Spleen (tissue), 11 donors: ENCODE measurements around the gene EDAR. TPM values are rescaled to one million over a fixed set of nuclear protein-coding genes. Genes with fewer than 3 reads are reported as not detected.
A peak's percentile ranks its signal among the peaks of the same experiment; 100 is the strongest.

Experiments
- DNase-seq: peaks from one replicate; pipeline ENCODE4 v3.0.0-alpha.2; 2020
- H3K27ac ChIP-seq, 8 donors: fragments of 200-600 bp; sonication (generic) in 7 of 8; 1 replicate in 4 of 8; 2 replicates in 4 of 8; pipeline versions ENCODE4 v1.5.0 to v1.8.0; 2016 to 2021; ENCODE audit warnings: inconsistent platforms in 4 of 8, mild to moderate bottlenecking in 4 of 8, moderate library complexity in 1 of 8
- H3K27me3 ChIP-seq, 7 donors: fragments of 200-600 bp; sonication (generic) in 6 of 7; replicated peaks in 1 of 7; 1 replicate in 4 of 7; 2 replicates in 3 of 7; pipeline versions ENCODE4 v1.5.0 to v1.8.0; 2016 to 2021; ENCODE audit warnings: inconsistent platforms in 3 of 7, mild to moderate bottlenecking in 1 of 7
- H3K36me3 ChIP-seq, 6 donors: fragments of 200-600 bp; sonication (generic) in 5 of 6; 1 replicate in 4 of 6; 2 replicates in 2 of 6; pipeline versions ENCODE4 v1.5.0 to v1.8.0; 2016 to 2021; ENCODE audit warnings: inconsistent platforms in 2 of 6
- H3K4me1 ChIP-seq, 6 donors: fragments of 200-600 bp; sonication (generic) in 5 of 6; 1 replicate in 3 of 6; 2 replicates in 3 of 6; pipeline versions ENCODE4 v1.5.0 to v1.8.0; 2016 to 2021; ENCODE audit warnings: inconsistent platforms in 3 of 6
- H3K4me3 ChIP-seq, 8 donors: fragments of 200-600 bp; sonication (generic) in 7 of 8; 1 replicate in 4 of 8; 2 replicates in 4 of 8; pipeline versions ENCODE4 v1.5.0 to v1.8.0; 2016 to 2021; ENCODE audit warnings: inconsistent platforms in 4 of 8, mild to moderate bottlenecking in 4 of 8, moderate library complexity in 2 of 8
- H3K9me3 ChIP-seq, 8 donors: fragments of 200-600 bp; sonication (generic) in 7 of 8; 1 replicate in 4 of 8; 2 replicates in 4 of 8; pipeline versions ENCODE4 v1.5.0 to v1.8.0; 2016 to 2021; ENCODE audit warnings: inconsistent platforms in 4 of 8
- POLR2A ChIP-seq, 3 donors: fragments of 450-650 bp; IDR thresholded peaks; one replicate each; pipeline ENCODE4 v1.5.1; 2017; ENCODE audit warnings: antibody characterized with exemption in 3 of 3, mild to moderate bottlenecking in 1 of 3
- POLR2AphosphoS5 ChIP-seq, 3 donors: sonication (generic); formaldehyde crosslinking; IDR thresholded peaks; one replicate each; pipeline ENCODE4 v1.5.1; 2017; ENCODE audit warnings: antibody characterized with exemption in 3 of 3
- WGBS, 5 donors: extraction: QIAGEN DNeasy Blood & Tissue Kit in 3 of 5; methylation state at CpG; one replicate each; pipeline versions ENCODE4 v1.1.5 to v1.1.7; 2013 to 2018; 5-methylcytosine and 5-hydroxymethylcytosine counted together
- intact Hi-C: fragments of 100-400 bp; cut with DNase I; formaldehyde crosslinking; loops from one replicate; pipeline ENCODE4 v1.15.0; 2023; ENCODE audit warnings: low total_unique reads
- polyA plus RNA-seq, 3 donors: library from polyadenylated mRNA; stranded (reverse); fragments of 200-250 nt; gene quantifications; one replicate each; pipeline ENCODE4 v1.2.1, GENCODE V29; 2013
- total RNA-seq, 7 donors: library from RNA; depleted of rRNA in 3 of 7; stranded (reverse); fragments of >200 nt in 3 of 7; fragmentation: NEBNext Ultra II Directional in 4 of 7; extraction: Animal tissue kit (Norgen Biotek cat#: 25700) in 4 of 7; gene quantifications; one replicate each; pipeline versions ENCODE4 v1.1.0 to v1.2.1, GENCODE V29; 2016 to 2021
- TF ChIP-seq, protein P1 (sequence below), 11 experiments: fragments of 200-600 bp in 7 of 11; fragments of 450-650 bp in 4 of 11; sonication (generic) in 4 of 11; IDR thresholded peaks in 8 of 11; conservative IDR thresholded peaks in 3 of 11; 1 replicate in 7 of 11; 2 replicates in 4 of 11; pipeline versions ENCODE4 v1.4.0 to v1.8.0; 2016 to 2021; ENCODE audit warnings: antibody characterized with exemption in 11 of 11, inconsistent platforms in 4 of 11, mild to moderate bottlenecking in 1 of 11
- donor health status: healthy with polysubstance abuse.
- donor health status: DM: no; HTN: no; CAD: no; lungs with moderate emphysema.
- donor health status: DM: no; HTN: no; CAD: no.
- donor health status: Bipolar disorder and iron deficiency.
- donor health status: healthy.
- donor health status: DM: no; HTN: no; CAD: no.
- donor health status: DM: yes; HTN: yes; CAD: no.

Gene EDAR
- total and polyA plus RNA-seq, 10 donors: 0.02 to 0.67 (median 0.15) TPM; not detected in 2

DNA sequence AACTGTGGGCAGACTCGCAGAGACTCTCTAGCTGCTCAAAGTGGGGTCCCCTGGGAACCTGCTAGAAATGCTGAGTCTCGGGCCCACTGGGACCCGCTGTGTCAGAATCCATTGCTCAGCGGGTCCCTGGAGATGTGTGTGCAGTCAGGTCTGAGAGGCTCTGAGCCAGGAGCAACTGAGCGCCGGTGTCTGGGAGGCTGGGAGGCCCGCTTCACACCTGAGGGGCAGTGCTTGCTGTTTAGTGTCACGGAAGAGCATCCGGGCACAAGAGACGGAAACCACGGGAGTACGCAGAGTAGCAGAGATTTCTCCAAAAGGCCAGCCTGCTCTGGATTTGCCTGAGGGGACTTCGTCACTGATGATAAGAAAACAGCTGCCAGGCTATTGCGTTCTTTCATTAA is 70.1 kb downstream of the EDAR start:
- TF ChIP-seq, protein P1, sequence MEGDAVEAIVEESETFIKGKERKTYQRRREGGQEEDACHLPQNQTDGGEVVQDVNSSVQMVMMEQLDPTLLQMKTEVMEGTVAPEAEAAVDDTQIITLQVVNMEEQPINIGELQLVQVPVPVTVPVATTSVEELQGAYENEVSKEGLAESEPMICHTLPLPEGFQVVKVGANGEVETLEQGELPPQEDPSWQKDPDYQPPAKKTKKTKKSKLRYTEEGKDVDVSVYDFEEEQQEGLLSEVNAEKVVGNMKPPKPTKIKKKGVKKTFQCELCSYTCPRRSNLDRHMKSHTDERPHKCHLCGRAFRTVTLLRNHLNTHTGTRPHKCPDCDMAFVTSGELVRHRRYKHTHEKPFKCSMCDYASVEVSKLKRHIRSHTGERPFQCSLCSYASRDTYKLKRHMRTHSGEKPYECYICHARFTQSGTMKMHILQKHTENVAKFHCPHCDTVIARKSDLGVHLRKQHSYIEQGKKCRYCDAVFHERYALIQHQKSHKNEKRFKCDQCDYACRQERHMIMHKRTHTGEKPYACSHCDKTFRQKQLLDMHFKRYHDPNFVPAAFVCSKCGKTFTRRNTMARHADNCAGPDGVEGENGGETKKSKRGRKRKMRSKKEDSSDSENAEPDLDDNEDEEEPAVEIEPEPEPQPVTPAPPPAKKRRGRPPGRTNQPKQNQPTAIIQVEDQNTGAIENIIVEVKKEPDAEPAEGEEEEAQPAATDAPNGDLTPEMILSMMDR (IDR thresholded peaks at IDR 0.05 in 8 of 11, conservative IDR thresholded peaks at IDR 0.05 in 3 of 11): no peak
- TF ChIP-seq POLR2A (IDR thresholded peaks at IDR 0.05): no peak
- TF ChIP-seq POLR2AphosphoS5 (IDR thresholded peaks at IDR 0.05): no peak
- peak; percentile 62 for DNase-seq
- Histone ChIP-seq H3K9me3 (no peaks in the 10 kb centered on the region), H3K27me3 (peaks cover 0 to 4% (median 0%) of the 10 kb centered on the region in 7 donors), H3K36me3 (no peaks in the 10 kb centered on the region), H3K4me3 (no peak overlapping the region), H3K27ac (no peak overlapping the region), H3K4me1 (no peaks in the 10 kb centered on the region)
- 77 to 94% (median 90%) methylated on average over 14 of the region's 14 CpGs for WGBS, 5 donors
- intact Hi-C loops: no loop called here

DNA sequence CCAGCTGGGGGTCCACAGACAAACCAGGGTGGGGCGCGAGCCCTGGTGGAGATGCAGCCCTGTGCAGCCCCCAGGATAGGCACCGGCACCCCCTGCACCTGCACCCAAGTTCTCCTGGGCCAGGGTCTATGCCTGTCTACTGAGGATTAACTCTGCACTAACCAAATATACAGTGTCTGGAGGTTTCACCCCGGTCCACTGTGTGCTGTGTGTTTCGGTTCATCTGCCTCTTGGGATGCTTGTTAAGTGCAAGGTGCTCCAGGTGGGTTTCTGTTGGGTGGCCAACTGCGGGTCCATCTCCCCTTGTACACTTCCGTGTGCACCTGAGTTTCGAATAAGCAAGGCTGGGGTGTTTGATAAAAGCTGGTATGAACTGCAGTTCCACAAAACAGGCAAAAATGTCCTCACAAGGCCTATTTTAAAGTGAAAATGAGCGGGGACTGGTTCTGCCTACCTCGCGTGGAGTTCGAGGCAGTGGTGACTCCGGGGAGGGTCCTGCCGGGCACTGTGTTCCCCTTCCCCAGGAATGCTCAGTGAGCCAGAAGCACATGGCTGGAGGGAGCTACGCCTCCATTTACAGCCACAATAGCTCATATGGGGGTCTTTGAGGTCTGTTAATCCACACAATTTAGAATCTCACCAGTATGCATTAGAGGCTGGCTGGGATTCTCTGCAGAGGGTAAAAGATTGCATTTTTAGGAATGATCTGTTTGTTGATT is 70.7 kb downstream of the EDAR start:
- Histone ChIP-seq H3K27me3 (peaks cover 0 to 4% (median 0%) of the 10 kb centered on the region in 7 donors), H3K9me3 (no peaks in the 10 kb centered on the region), H3K4me1 (no peaks in the 10 kb centered on the region), H3K4me3 (no peak overlapping the region), H3K36me3 (no peaks in the 10 kb centered on the region), H3K27ac (no peak overlapping the region)
- intact Hi-C loops: no loop called here
- TF ChIP-seq, protein P1 (IDR thresholded peaks at IDR 0.05 in 8 of 11, conservative IDR thresholded peaks at IDR 0.05 in 3 of 11): no peak
- no peak for TF ChIP-seq POLR2AphosphoS5 (IDR thresholded peaks at IDR 0.05)
- TF ChIP-seq POLR2A (IDR thresholded peaks at IDR 0.05): no peak
- DNase-seq: peak; percentile 54
- 90 to 93% (median 91%) methylated on average over 14 to 15 of the region's 15 CpGs for WGBS, 5 donors

DNA sequence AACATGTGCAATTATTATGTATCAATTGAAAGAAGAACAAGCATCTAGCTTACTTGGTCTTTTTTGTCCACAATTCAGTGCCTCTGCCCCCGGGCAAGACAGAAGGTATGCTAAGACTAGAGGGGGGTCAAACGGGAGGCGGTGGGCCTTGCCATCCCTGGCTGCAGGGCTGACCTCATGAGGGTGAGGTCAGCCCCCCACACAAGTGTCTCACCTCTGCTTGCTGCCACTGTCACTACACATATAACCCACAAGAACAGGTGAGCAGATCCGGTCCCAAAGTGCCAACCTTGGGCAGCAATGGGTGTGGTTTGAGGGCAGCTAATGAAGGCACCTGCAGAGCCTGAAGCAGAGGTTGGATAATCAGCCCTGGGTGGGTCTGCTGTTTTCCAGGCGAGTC is 71.5 kb downstream of the EDAR start:
- Histone ChIP-seq H3K4me3 (no peak overlapping the region), H3K27me3 (peaks cover 0 to 4% (median 0%) of the 10 kb centered on the region in 7 donors), H3K9me3 (no peaks in the 10 kb centered on the region), H3K4me1 (no peaks in the 10 kb centered on the region), H3K27ac (no peak overlapping the region), H3K36me3 (no peaks in the 10 kb centered on the region)
- DNase-seq: no peak
- WGBS, 5 donors: 76 to 89% (median 86%) methylated on average over 5 of the region's 5 CpGs
- intact Hi-C loops: no loop called here
- TF ChIP-seq POLR2A (IDR thresholded peaks at IDR 0.05) (no peak), POLR2AphosphoS5 (IDR thresholded peaks at IDR 0.05) (no peak)
- TF ChIP-seq, protein P1 (IDR thresholded peaks at IDR 0.05 in 8 of 11, conservative IDR thresholded peaks at IDR 0.05 in 3 of 11): no peak

DNA sequence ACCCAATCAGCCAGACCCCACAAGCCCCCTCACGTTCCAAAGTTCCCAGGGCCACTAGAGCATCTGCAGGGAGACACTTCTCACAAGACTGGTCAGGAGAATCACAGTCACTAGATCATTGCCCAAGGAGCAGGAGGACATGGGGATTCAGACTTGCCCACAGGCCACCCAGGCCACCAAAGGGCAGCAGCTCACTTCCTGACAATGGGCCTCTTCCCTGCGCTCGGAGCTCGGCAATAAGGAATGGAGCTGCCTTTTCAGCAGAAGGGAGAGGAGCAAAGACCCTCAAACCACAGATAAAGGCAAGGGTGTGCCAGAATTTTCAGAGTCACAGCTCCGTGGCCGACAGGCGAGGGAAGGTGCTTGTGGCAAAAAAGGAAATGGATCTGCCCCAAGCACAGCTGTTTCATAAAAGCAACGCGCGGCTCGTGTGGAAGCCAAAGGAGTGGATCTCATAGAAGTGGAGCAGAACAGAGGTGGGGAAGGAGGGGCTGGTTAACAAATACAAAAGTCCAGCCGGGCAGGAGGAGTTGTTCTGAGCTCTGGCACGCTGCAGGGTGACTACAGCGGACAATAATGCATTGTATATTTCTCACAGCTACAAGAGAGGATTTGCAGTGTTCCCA is 72.1 kb downstream of the EDAR start:
- Histone ChIP-seq H3K9me3 (no peaks in the 10 kb centered on the region), H3K27ac (no peak overlapping the region), H3K4me3 (no peak overlapping the region), H3K27me3 (peaks cover 0 to 4% (median 0%) of the 10 kb centered on the region in 7 donors), H3K36me3 (no peaks in the 10 kb centered on the region), H3K4me1 (no peaks in the 10 kb centered on the region)
- 39 to 53% (median 49%) methylated on average over 13 to 14 of the region's 14 CpGs for WGBS, 5 donors
- DNase-seq: peak; percentile 41
- TF ChIP-seq, protein P1 (IDR thresholded peaks at IDR 0.05 in 8 of 11, conservative IDR thresholded peaks at IDR 0.05 in 3 of 11): no peak
- no peak for TF ChIP-seq POLR2AphosphoS5 (IDR thresholded peaks at IDR 0.05)
- TF ChIP-seq POLR2A (IDR thresholded peaks at IDR 0.05): no peak
- intact Hi-C loops: no loop called here
